GM12891 (cell line): ENCODE measurements around the gene PIAS4.

Experiments
- POLR2A ChIP-seq: IDR thresholded peaks from 2 replicates; pipeline ENCODE4 v1.6.1; 2011; ENCODE audit warnings: low read depth, low read length, control low read depth
- POLR2AphosphoS5 ChIP-seq: IDR thresholded peaks from 2 replicates; pipeline ENCODE4 v1.6.1; 2011; ENCODE audit warnings: low read depth, low read length, control low read depth

DNA sequence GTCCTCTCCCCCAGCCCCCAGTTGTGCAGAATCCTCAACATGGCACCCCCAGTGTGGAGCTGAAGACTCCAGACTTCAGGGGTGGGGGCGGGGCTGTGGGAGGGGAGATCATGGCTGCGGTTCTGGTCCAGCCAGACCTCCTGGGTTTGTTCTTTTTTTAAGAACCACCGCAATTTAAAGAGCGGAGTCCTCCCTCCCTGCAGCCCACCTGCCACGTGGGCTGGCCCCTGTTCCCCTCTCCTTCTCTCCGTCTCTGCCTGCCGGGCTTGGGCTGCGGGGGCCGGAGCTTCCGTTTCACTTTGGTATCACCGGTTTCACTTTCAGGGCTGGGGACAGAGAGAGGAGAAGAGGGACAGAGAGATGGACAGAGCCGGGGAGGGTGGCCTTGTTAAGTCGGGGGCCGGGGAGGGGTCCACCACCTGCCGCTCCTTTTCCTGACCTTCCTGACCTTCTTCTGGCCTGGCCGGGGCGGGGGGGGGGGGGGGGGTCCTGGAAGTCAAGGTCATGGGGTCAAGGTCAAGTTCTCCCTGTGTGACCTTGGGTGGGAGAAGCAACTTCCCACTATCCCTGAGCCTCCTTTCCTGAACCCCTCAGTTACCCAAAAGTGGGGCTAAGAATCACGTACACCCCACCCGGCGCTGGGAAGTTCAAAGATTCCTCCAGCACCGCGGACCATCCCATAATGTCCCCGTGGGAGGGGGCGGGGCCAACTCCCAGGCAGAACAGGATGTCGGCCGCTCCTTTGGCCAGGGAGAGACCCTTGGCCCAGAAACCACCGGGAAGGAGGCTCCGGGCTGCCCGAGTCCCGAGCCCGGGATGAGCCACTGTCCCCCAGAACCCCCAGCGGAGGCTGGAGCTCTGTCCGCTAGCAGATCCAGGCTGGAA, 70.5 kb downstream of the PIAS4 start:
- TF ChIP-seq POLR2AphosphoS5 (no peak), POLR2A (no peak)
